ENCODE results near the gene HSF2BP.
"Not testable (repeated sequence)": the region's sequence is repeated elsewhere in the genome, so short reads cannot be mapped to it uniquely, and the experiment has no call there.

Gene HSF2BP

DNA sequence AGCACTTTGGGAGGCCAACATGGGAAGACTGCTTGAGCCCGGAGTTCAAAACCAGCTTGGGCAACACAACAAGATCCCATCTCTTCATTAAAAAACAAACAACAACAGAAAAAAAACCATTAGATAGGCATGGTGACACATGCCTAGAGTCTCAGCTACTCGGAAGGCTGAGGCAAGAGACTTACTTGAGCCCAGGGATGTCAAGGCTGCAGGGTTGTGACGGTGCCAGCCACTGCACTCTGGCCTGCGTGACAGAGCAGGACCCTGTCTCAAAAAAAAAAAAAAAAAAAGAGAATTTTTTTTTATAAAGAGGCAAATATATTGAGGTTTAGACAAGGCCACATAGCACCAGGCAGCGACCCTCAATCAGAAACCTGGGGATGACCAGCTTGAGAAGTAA, 62.7 kb downstream of the HSF2BP start:
- TF ChIP-seq, protein P1, sequence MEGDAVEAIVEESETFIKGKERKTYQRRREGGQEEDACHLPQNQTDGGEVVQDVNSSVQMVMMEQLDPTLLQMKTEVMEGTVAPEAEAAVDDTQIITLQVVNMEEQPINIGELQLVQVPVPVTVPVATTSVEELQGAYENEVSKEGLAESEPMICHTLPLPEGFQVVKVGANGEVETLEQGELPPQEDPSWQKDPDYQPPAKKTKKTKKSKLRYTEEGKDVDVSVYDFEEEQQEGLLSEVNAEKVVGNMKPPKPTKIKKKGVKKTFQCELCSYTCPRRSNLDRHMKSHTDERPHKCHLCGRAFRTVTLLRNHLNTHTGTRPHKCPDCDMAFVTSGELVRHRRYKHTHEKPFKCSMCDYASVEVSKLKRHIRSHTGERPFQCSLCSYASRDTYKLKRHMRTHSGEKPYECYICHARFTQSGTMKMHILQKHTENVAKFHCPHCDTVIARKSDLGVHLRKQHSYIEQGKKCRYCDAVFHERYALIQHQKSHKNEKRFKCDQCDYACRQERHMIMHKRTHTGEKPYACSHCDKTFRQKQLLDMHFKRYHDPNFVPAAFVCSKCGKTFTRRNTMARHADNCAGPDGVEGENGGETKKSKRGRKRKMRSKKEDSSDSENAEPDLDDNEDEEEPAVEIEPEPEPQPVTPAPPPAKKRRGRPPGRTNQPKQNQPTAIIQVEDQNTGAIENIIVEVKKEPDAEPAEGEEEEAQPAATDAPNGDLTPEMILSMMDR (IDR thresholded peaks at IDR 0.05; ENCODE audit: low read depth, low read length), result no peak
- no peak overlapping the region for H3K4me3 ChIP-seq (ENCODE audit: low read depth, low read length)

DNA sequence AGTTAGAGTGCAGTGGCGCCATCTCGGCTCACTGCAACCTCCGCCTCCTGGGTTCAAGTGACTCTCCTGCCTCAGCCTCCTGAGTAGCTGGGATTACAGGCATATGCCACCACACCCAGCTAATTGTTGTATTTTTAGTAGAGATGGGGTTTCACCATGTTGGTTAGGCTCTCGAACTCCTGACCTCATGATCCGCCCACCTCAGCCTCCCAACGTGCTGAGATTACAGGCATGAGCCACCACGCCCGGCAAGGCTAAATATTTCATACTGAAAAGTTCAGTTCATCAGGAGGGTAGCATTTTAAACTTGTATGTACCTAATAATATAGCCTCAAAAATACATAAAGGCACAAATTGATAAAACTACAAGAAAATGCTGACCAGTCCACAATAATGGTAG, 63.5 kb downstream of the HSF2BP start:
- not testable (repeated sequence) for H3K4me3 ChIP-seq (ENCODE audit: low read depth, low read length)

DNA sequence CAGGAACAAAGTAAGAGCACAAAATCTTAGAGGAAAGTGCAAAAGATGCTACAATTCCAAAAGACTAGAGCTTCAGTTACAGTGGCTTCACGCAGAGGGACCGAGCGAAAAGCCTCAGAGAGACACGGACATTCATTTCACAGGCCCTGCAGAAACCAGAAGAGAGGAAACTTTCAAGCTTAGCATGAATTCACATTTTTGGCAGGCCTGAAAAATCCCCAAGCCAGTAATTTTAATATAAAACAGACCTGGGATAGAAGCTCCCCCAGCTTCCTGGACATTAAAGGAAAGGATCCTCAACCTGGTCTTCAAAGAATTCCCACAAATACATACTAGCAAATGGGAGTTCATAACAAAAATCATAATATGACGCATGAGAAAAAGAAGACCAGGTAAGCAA, 66.2 kb downstream of the HSF2BP start:
- H3K4me3 ChIP-seq (ENCODE audit: low read depth, low read length), result no peak overlapping the region
- TF ChIP-seq, protein P1 (IDR thresholded peaks at IDR 0.05; ENCODE audit: low read depth, low read length), result no peak

DNA sequence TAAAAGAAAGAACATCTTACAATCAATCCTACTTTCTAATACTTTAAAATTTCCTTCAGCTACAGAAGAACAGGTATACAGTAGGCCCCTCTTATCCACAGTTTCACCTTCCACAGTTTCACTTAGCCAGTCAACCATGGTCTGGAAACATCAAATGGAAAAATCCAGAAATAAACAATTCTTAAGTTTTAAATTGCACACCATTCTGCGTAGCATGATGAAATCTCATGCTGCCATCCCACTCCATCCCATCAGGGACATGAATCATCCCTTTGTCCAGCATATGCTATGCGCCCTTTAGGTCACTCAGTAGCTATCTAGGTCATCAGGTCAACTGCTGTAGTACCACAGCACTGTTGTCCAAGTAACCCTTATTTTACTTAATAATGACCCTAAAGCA, 67.7 kb downstream of the HSF2BP start:
- TF ChIP-seq, protein P1 (IDR thresholded peaks at IDR 0.05; ENCODE audit: low read depth, low read length), result no peak
- H3K4me3 ChIP-seq (ENCODE audit: low read depth, low read length), result no peak overlapping the region

DNA sequence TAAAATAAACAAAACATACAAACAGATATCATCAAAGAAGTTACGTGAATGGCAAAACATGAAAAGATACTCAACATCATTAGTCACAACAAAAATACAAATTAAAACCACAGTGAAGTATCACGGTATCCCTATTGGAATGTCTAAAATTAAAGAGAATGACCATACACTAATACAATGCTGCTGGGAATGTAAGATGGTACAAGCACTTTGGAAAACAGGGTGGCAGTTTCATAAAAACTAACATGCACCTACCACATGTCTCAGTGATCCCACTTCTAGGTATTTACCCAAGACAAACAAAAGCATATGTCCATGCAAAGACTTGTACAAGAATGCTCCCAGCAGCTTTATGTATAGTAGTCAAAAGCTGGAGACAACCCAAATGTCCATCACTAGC, 69.1 kb downstream of the HSF2BP start:
- TF ChIP-seq, protein P1 (IDR thresholded peaks at IDR 0.05; ENCODE audit: low read depth, low read length), result no peak
- no peak overlapping the region for H3K4me3 ChIP-seq (ENCODE audit: low read depth, low read length)

DNA sequence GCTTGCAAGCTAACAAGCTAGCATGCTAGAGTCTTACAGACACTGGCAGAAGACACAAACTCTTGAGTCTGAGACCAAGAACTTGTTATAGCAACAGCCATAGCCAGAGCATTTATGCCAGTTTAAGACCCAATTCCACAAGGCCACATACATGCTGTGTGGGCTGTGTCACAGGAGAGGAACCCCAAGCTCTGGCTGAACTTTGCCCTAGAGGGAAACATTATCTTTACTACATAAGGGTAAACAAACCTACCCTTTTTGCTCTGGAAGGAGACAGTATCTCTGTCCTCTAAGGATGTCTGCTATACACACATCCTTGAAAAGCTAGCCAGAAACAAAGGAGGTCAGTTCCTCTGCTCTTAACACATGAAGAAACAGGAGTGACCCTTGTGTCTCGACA, 70.3 kb downstream of the HSF2BP start:
- H3K4me3 ChIP-seq (ENCODE audit: low read depth, low read length), result no peak overlapping the region
- TF ChIP-seq, protein P1 (IDR thresholded peaks at IDR 0.05; ENCODE audit: low read depth, low read length), result no peak

DNA sequence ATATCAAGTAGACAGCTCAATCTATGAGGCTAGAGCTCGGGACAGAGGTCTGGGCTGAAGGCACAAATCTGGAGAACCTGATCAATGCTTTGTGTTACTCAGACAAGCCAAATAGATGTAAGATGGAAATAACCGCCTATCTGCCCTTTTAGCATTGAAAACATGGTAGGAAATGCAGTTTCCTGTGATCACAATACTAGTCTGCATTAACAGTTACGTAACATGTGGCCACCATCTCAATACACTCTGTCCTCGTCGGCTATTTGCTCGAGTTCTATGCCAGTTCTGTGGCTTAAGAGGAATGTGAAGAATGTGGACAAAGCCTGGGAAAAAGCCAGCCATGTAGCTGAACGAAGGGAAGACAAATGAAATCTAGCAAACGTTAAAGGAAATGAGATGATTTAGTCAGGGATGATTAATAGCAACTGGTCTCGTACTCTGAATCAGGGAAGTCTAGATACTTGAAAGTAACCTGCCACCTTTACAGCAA, 73.3 kb downstream of the HSF2BP start:
- no peak overlapping the region for H3K4me3 ChIP-seq (ENCODE audit: low read depth, low read length)
- TF ChIP-seq, protein P1 (IDR thresholded peaks at IDR 0.05; ENCODE audit: low read depth, low read length), result no peak

DNA sequence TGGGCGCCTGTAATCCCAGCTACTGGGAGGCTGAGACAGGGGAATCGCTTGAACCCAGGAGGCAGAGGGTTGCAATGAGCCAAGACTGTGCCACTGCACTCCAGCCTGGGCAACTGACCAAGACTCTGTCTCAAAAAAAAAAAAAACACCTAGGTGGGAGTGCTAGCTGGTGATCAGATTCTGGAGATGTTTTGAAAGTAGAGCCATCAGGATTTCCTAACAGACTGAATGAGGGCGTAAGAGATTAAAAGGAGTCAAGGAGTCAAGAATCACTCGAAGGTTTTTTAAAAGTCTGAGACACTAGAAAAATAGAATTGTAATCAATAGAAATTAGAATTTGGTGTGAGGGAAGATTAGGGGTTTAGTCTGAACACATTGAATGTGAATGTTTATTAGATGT, 73.8 kb downstream of the HSF2BP start:
- H3K4me3 ChIP-seq (ENCODE audit: low read depth, low read length), result no peak overlapping the region
- TF ChIP-seq, protein P1 (IDR thresholded peaks at IDR 0.05; ENCODE audit: low read depth, low read length), result no peak

Measured in WI38 (cell line).